GM23248 (cell line): ENCODE results near the gene ACSL4.

Experiments
- EZH2 ChIP-seq: fragments of 200-600 bp; sonication (generic); IDR thresholded peaks from 2 replicates; pipeline ENCODE4 v1.6.1; 2018; ENCODE audit warnings: antibody characterized with exemption, mild to moderate bottlenecking; ENCODE audit not compliant: insufficient read depth, poor library complexity, severe bottlenecking
- EZH2phosphoT487 ChIP-seq: fragments of 200-600 bp; sonication (generic); IDR thresholded peaks from 2 replicates; pipeline ENCODE4 v1.6.1; 2018; ENCODE audit warnings: antibody characterized with exemption, moderate library complexity, mild to moderate bottlenecking, low read depth; ENCODE audit not compliant: insufficient read depth

DNA sequence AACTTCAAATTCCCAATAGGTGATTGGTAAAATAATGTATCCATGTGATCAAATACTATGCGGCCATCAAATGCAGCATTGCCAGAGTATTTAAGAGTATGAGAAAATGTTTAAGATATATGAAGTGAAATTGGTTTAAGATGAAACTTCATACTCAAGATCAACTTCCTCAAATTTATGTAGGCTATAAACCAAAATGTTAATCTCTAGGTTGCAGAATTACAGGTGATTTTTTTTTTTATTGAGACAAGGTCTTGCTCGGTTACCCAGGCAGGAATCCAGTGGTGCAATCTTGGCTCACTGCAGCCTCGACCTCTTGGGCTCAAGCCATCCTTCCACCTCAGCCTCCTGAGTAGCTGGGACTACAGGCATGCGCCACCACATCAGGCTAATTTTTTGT, 25.3 kb downstream of the ACSL4 start:
- TF ChIP-seq EZH2 (no peak), EZH2phosphoT487 (no peak)
